AG04450 (cell line): ENCODE data around the gene DYRK2. TPM values are rescaled to one million over a fixed set of nuclear protein-coding genes. Genes with fewer than 3 reads are reported as not detected.
"Not testable (repeated sequence)": the region's sequence is repeated elsewhere in the genome, so short reads cannot be mapped to it uniquely, and the experiment has no call there.

Experiments used
- CTCF ChIA-PET: fragments of 300-600, 350-600 bp; formaldehyde crosslinking; extraction: SDS; loops from one replicate; lab custom pipeline; 2022; ENCODE audit warnings: antibody characterized with exemption, inconsistent platforms; lab: Charles Lee
- POLR2A ChIA-PET: fragments of 350-600 bp; formaldehyde crosslinking; extraction: SDS; loops from one replicate; lab custom pipeline; 2021; ENCODE audit warnings: antibody characterized with exemption, inconsistent platforms; lab: Yijun Ruan, JAX
- DNase-seq: peaks from one replicate; pipeline ENCODE4 v3.0.0-alpha.2; 2011; ENCODE audit warnings: low read depth, low spot score
- H3K27ac ChIP-seq: one replicate; pipeline ENCODE4 v1.5.1; 2012; ENCODE audit warnings: low read depth, low read length, control low read depth
- H3K27me3 ChIP-seq: one replicate; pipeline ENCODE4 v1.6.0; 2012; ENCODE audit warnings: low read length; ENCODE audit not compliant: control insufficient read depth, insufficient read depth
- H3K4me3 ChIP-seq: 2 replicates; pipeline ENCODE4 v1.5.1; 2011; ENCODE audit warnings: mild to moderate bottlenecking, low read depth, low read length, control low read depth
- H3K9me3 ChIP-seq: 2 replicates; pipeline ENCODE4 v1.5.1; 2012; ENCODE audit warnings: low read length; ENCODE audit not compliant: control insufficient read depth, insufficient read depth
- CTCF ChIP-seq: IDR thresholded peaks from 2 replicates; pipeline ENCODE4 v1.5.1; 2011; ENCODE audit warnings: low read depth, low read length, control low read depth, inconsistent platforms
- polyA plus RNA-seq: library from polyadenylated mRNA; depleted of rRNA; stranded (reverse); fragments of >200 nt; gene quantifications from 2 replicates; pipeline ENCODE4 v1.2.3, GENCODE V29; 2011

The DYRK2 gene
- polyA plus RNA-seq, 1 experiment: 15.3 TPM

- H3K9me3 ChIP-seq: peaks cover 6% of the 10 kb centered on the region; the same call in 1 of the 2 replicates
- no peak for DNase-seq
- CTCF ChIA-PET: no interaction called here
- H3K4me3 ChIP-seq: no peak overlapping the region
- H3K27ac ChIP-seq: no peak overlapping the region
- no peak for TF ChIP-seq CTCF
- H3K27me3 ChIP-seq: no peaks in the 10 kb centered on the region
- POLR2A ChIA-PET: no interaction called here
Measured at GRCh38 chr12:67671892-67672291, 23.3 kb downstream of the DYRK2 start.

- H3K9me3 ChIP-seq, H3K27ac ChIP-seq, POLR2A ChIA-PET, H3K27me3 ChIP-seq, H3K4me3 ChIP-seq, CTCF ChIA-PET, DNase-seq: not testable (repeated sequence)
Measured at GRCh38 chr12:67672507-67672906, 24.0 kb downstream of the DYRK2 start.

GRCh38 chr12:67673509-67673908 lies 25.0 kb downstream of the DYRK2 start:
- H3K4me3 ChIP-seq, CTCF ChIA-PET, DNase-seq, H3K9me3 ChIP-seq, H3K27ac ChIP-seq, H3K27me3 ChIP-seq, POLR2A ChIA-PET: not testable (repeated sequence)

GRCh38 chr12:67674417-67674816 lies 25.9 kb downstream of the DYRK2 start:
- no peaks in the 10 kb centered on the region for H3K27me3 ChIP-seq

GRCh38 chr12:67676624-67677023 lies 28.1 kb downstream of the DYRK2 start:
- H3K27ac ChIP-seq: no peak overlapping the region

More at GRCh38 chr12:67674417-67674816, 25.9 kb downstream of the DYRK2 start:
- no peak for DNase-seq
- Histone ChIP-seq H3K9me3 (peaks cover 6% of the 10 kb centered on the region; the same call in 1 of the 2 replicates), H3K27ac (no peak overlapping the region), H3K4me3 (no peak overlapping the region)
- POLR2A ChIA-PET: no interaction called here
- no peak for TF ChIP-seq CTCF
- CTCF ChIA-PET: no interaction called here

More at GRCh38 chr12:67676624-67677023, 28.1 kb downstream of the DYRK2 start:
- POLR2A ChIA-PET: interaction anchor here (1.0 kb wide), 1 partner anchor 96 kb away, joined by 7 read pairs; no protein-coding TSS in a partner anchor
- no peak for TF ChIP-seq CTCF
- Histone ChIP-seq H3K4me3 (no peak overlapping the region), H3K9me3 (peaks cover 6% of the 10 kb centered on the region; the same call in 1 of the 2 replicates), H3K27me3 (no peaks in the 10 kb centered on the region)
- CTCF ChIA-PET: no interaction called here
- no peak for DNase-seq
